ENCODE results near the gene POLR2F.
"Not testable (repeated sequence)": the region's sequence is repeated elsewhere in the genome, so short reads cannot be mapped to it uniquely, and the experiment has no call there.

POLR2F gene

DNA sequence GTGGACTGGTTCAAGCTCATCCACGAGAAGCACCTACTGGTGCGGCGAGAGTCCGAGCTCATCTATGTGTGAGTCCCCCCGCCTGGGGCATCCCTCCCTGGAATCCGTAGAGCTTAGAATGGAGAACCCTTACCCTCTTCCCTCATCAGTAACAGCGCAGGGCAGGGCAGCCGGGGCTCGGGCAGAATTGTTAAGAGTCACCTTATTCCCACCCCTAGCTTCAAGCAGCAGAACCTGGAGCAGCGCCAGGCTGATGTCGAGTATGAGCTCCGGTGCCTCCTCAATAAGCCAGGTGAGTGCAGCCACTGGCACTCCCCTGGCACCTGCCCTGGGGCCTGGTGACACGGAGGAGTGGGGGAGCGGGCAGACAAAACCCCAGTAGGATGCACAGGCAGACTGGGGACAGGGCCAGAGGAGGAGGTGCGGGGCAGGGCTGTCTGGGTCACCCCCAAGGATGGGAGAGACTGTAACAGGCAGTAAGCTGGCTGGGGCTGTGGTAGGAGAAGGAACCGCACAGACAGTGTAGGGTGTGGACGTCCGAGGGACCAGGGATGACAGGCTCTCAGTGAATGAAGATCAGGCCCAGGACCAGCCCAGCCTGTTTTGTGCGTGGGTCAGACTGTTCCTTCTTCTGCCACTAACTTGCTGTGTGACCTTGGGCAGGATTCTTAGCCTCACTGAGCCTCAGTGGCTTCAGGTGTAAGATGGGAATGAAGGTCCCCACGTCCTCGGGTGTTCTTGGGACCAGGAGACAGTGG, 20.5 kb upstream of the POLR2F start:
- no peak overlapping the region for H3K4me3 Mint-ChIP-seq
- peaks cover 9% of the 10 kb centered on the region for H3K4me1 Mint-ChIP-seq (ENCODE audit: low read depth)
- H3K36me3 Mint-ChIP-seq = peaks cover 3% of the 10 kb centered on the region
- H3K9me3 Mint-ChIP-seq (ENCODE audit: low read depth) = no peaks in the 10 kb centered on the region
- H3K27ac Mint-ChIP-seq = no peak overlapping the region
- H3K27me3 Mint-ChIP-seq = no peaks in the 10 kb centered on the region

GRCh38 chr22:37933711-37934376, 19.7 kb upstream of the POLR2F start:
- Mint-ChIP-seq H3K36me3 (peaks cover 3% of the 10 kb centered on the region), H3K27me3 (no peaks in the 10 kb centered on the region), H3K4me1 (ENCODE audit: low read depth) (peaks cover 9% of the 10 kb centered on the region)

DNA sequence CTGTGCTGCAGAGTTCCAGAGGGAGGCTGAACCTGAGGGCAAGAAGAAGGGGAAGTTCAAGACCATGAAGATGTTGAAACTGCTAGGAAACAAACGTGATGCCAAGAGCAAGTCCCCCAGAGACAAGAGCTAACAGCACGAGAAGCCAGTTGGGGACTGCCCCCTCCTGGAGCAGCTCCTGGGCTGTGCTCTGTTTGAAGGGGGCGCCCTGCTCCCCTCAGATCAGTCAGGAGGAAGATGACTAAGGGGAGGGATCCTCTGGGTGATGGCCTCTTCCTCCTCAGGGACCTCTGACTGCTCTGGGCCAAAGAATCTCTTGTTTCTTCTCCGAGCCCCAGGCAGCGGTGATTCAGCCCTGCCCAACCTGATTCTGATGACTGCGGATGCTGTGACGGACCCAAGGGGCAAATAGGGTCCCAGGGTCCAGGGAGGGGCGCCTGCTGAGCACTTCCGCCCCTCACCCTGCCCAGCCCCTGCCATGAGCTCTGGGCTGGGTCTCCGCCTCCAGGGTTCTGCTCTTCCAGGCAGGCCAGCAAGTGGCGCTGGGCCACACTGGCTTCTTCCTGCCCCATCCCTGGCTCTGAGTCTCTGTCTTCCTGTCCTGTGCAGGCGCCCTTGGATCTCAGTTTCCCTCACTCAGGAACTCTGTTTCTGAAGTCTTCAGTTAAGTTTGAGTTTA, 12.7 kb upstream of the POLR2F start:
- H3K36me3 Mint-ChIP-seq = peaks cover 3% of the 10 kb centered on the region
- no peaks in the 10 kb centered on the region for H3K9me3 Mint-ChIP-seq (ENCODE audit: low read depth)
- no peaks in the 10 kb centered on the region for H3K4me1 Mint-ChIP-seq (ENCODE audit: low read depth)
- H3K27me3 Mint-ChIP-seq = no peaks in the 10 kb centered on the region
- H3K27ac Mint-ChIP-seq = no peak overlapping the region
- no peak overlapping the region for H3K4me3 Mint-ChIP-seq

More at GRCh38 chr22:37933711-37934376, 19.7 kb upstream of the POLR2F start:
- H3K9me3 Mint-ChIP-seq (ENCODE audit: low read depth) = no peaks in the 10 kb centered on the region
- H3K4me3 Mint-ChIP-seq = no peak overlapping the region
- no peak overlapping the region for H3K27ac Mint-ChIP-seq

- no peaks in the 10 kb centered on the region for H3K4me1 Mint-ChIP-seq (ENCODE audit: low read depth)
- H3K27me3 Mint-ChIP-seq = no peaks in the 10 kb centered on the region
- H3K4me3 Mint-ChIP-seq = no peak overlapping the region
- H3K36me3 Mint-ChIP-seq = peaks cover 3% of the 10 kb centered on the region
- no peaks in the 10 kb centered on the region for H3K9me3 Mint-ChIP-seq (ENCODE audit: low read depth)
- H3K27ac Mint-ChIP-seq = no peak overlapping the region
Observed at GRCh38 chr22:37942133-37942532, 11.4 kb upstream of the POLR2F start.

DNA sequence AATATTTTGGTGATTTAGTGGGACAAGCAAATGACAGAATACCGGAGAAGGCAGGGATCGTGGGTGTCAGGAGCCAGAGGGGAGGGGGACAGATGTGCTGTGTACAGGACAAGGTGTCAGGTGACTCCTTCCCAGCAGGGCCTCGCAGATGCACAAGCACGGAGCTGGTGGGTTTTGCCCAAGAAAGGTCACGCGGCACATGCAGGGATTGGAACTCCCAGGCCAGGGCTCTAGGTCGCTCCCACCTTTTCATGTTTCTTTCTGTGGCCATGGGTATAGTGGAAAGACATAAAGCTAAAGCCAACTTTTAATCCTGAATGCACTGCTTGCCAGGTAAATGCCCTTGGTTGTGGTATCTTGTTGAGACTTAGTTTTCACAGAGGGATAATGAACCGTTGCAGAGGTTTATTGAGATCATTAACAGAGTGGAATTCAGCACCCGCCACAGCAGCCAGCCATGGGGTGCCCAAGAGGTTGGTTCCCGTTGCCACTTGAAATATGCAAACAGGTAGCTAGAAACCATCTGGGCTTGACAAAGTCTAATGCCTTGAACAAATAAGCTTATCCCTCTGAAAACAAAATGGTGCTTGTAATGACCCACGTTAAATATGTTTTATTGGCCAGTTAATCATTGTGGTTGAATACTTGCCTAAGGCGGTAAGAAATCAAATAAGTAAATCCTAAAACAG, 10.2 kb upstream of the POLR2F start:
- no peak overlapping the region for H3K27ac Mint-ChIP-seq
- no peaks in the 10 kb centered on the region for H3K4me1 Mint-ChIP-seq (ENCODE audit: low read depth)
- H3K9me3 Mint-ChIP-seq (ENCODE audit: low read depth) = no peaks in the 10 kb centered on the region
- no peaks in the 10 kb centered on the region for H3K36me3 Mint-ChIP-seq
- H3K27me3 Mint-ChIP-seq = no peaks in the 10 kb centered on the region
- H3K4me3 Mint-ChIP-seq = no peak overlapping the region

DNA sequence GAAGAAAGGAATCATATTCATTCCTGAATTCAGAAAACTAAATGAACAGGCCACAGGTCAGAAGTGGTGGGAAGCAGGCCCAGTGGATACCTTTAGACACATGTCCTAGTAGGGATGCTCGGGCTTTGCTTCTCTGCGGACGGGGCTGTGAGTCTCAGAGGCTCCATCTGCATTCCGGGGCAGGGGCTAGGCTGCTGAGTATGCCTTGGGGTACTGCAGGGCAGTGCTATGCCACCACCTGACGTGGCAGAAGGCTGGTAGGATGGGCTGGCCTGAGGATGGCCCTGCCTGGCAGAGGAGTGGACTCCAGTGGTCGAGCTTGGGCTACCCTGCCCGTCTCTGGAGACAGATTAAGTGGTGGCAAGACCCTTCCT, 9.7 kb upstream of the POLR2F start:
- H3K36me3 Mint-ChIP-seq = no peaks in the 10 kb centered on the region
- no peak overlapping the region for H3K4me3 Mint-ChIP-seq
- no peaks in the 10 kb centered on the region for H3K4me1 Mint-ChIP-seq (ENCODE audit: low read depth)
- no peaks in the 10 kb centered on the region for H3K27me3 Mint-ChIP-seq
- H3K27ac Mint-ChIP-seq = no peak overlapping the region
- H3K9me3 Mint-ChIP-seq (ENCODE audit: low read depth) = no peaks in the 10 kb centered on the region

DNA sequence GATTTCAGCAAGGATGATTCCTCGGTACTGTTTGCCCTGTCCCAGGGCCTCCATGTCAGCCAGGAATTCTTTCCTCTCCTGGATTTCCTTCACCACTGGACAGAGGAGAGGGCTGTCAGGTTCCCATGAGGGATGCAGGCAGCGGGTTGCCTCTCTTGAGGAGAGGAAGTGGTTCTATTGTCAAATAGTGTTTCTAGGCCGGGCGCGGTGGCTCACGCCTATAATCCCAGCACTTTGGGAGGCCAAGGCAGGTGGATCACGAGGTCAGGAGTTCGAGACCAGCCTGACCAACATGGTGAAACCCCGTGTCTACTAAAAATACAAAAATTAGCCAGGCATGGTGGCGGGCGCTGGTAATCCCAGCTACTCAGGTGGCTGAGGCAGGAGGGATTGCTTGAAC, 9.1 kb upstream of the POLR2F start:
- H3K27ac Mint-ChIP-seq; H3K4me3 Mint-ChIP-seq; H3K4me1 Mint-ChIP-seq (ENCODE audit: low read depth); H3K27me3 Mint-ChIP-seq; H3K36me3 Mint-ChIP-seq; H3K9me3 Mint-ChIP-seq (ENCODE audit: low read depth): not testable (repeated sequence)

DNA sequence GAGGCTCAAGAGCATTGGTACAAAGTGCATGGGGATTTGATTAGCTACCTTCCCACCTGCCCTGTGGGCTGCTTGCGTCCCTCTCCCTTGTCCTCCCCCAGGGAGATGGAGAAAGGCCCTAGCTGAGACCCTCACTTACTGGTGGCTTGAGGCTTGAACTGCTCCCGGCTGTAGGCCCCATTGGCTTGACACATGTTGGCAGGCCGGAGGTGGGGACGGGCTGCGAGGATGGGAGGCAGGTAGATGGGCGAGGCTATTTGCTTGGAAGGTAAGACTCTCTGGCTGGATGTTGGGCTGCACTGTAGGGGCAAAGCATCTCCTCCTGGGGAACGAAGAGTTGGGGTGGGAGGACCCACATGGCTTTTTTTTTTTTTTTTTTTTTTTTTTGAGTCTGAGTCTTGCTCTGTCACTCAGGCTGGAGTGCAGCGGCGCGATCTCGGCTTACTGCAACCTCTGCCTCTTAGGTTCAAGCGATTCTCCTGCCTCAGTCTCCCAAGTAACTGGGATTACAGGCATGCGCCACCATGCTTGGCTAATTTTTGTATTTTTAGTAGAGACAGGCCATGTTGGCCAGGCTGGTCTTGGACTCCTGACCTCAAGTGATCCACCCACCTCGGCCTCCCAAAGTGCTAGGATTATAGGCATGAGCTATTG, 6.2 kb upstream of the POLR2F start:
- peak overlapping the region; percentile 11 for H3K27ac Mint-ChIP-seq
- not testable (repeated sequence) for H3K4me3 Mint-ChIP-seq; H3K9me3 Mint-ChIP-seq (ENCODE audit: low read depth); H3K4me1 Mint-ChIP-seq (ENCODE audit: low read depth); H3K36me3 Mint-ChIP-seq; H3K27me3 Mint-ChIP-seq

DNA sequence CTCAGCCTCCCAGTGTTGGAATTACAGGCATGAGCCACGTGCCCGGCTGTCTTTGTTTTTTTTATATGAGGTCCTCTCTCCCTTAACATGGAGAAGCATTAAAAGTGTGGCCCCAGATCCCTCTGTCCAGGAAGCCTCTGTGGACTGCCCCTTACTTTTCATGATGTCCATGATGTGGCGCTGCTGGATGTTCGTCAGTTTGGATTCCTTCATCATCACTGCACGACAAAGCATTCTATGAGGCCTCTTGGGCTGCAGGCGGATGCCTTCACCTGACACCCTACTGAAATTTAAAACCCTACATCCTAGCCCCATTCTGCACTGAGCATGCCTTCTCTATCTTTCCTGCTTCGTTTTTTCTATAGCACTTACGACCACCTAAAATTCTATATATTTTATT, 2.2 kb upstream of the POLR2F start:
- Mint-ChIP-seq H3K9me3 (ENCODE audit: low read depth) (no peaks in the 10 kb centered on the region), H3K4me3 (peak overlapping the region; percentile 9), H3K36me3 (no peaks in the 10 kb centered on the region), H3K27me3 (peaks cover 6% of the 10 kb centered on the region), H3K27ac (no peak overlapping the region), H3K4me1 (ENCODE audit: low read depth) (peaks cover 21% of the 10 kb centered on the region)

DNA sequence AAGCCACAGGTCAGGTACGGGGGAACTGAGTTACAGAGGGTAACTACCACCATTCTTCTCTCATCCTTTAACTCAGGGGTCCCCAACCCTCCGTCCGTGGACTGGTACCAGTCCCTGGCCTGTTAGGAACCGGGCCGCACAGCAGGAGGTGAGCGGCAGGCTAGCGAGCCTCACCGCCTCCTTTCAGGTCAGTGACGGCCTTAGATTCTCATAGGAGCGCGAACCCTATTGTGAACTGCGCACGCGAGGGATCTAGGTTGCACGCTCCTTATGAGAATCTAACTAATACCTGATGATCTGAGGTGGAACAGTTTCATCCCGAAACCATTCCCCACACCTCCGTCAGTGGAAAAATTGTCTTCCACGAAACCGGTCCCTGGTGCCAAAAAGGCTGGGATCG, 870 bp upstream of the POLR2F start:
- not testable (repeated sequence) for H3K36me3 Mint-ChIP-seq; H3K9me3 Mint-ChIP-seq (ENCODE audit: low read depth); H3K27me3 Mint-ChIP-seq; H3K27ac Mint-ChIP-seq
- Mint-ChIP-seq H3K4me1 (ENCODE audit: low read depth) (peaks cover 32% of the 10 kb centered on the region), H3K4me3 (peak overlapping the region; percentile 100)

DNA sequence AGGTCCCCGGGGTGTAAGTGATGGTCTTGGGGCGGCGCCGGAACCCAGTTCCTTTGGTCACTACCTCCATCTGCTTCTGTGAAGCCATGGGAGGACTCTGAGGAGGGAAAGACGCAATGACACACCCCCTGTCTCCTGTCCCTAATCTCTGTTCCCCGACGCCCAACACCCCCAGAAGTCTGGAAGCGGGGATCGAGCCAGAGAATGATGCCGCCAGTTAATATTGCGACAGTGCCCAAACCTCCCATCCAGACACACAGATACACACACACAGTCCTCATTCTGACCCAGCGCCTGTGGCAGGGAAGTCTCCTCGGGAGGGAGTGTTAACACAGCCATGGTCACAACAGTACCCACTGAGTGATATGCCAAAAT, 450 bp upstream of the POLR2F start:
- Mint-ChIP-seq H3K9me3 (ENCODE audit: low read depth) (no peaks in the 10 kb centered on the region), H3K27ac (no peak overlapping the region), H3K27me3 (peaks cover 6% of the 10 kb centered on the region), H3K36me3 (peaks cover 5% of the 10 kb centered on the region), H3K4me1 (ENCODE audit: low read depth) (peaks cover 35% of the 10 kb centered on the region), H3K4me3 (peak overlapping the region; percentile 100)

- H3K27me3 Mint-ChIP-seq = peaks cover 6% of the 10 kb centered on the region
- no peaks in the 10 kb centered on the region for H3K9me3 Mint-ChIP-seq (ENCODE audit: low read depth)
- peak overlapping the region; percentile 100 for H3K4me3 Mint-ChIP-seq
- peaks cover 14% of the 10 kb centered on the region for H3K36me3 Mint-ChIP-seq
- H3K27ac Mint-ChIP-seq = peak overlapping the region; percentile 58
- H3K4me1 Mint-ChIP-seq (ENCODE audit: low read depth) = peaks cover 41% of the 10 kb centered on the region
Observed at GRCh38 chr22:37954686-37955085, 1.2 kb downstream of the POLR2F start.

DNA sequence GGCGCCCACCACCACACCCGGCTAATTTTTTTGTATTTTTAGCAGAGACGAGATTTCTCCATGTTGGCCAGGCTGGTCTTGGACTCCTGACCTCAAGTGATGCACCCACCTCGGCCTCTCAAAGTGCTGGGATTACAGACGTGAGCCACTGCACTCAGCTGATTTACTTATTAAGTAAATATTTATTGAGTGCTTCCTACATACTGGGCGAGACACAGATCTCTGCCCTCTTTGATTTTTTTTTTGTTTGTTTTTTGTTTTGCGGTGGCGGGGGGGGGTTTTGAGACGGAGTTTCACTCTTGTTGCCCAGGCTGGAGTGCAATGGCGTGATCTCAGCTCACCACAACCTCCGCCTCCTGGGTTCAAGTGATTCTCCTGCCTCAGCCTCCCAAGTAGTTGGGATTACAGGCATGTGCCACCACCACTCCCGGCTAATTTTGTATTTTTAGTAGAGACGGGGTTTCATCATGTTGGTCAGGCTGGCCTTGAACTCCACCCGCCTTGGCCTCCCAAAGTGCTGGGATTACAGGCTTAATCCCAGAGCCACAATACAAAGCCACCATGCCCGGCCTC, 2.4 kb downstream of the POLR2F start:
- Mint-ChIP-seq H3K4me1 (ENCODE audit: low read depth) (peaks cover 41% of the 10 kb centered on the region), H3K36me3 (peaks cover 14% of the 10 kb centered on the region)
- H3K4me3 Mint-ChIP-seq; H3K27me3 Mint-ChIP-seq; H3K27ac Mint-ChIP-seq; H3K9me3 Mint-ChIP-seq (ENCODE audit: low read depth): not testable (repeated sequence)

GRCh38 chr22:37957232-37957631, 3.7 kb downstream of the POLR2F start:
- Mint-ChIP-seq H3K27ac (no peak overlapping the region), H3K9me3 (ENCODE audit: low read depth) (no peaks in the 10 kb centered on the region), H3K27me3 (peaks cover 6% of the 10 kb centered on the region), H3K4me1 (ENCODE audit: low read depth) (peaks cover 41% of the 10 kb centered on the region), H3K4me3 (no peak overlapping the region), H3K36me3 (peaks cover 20% of the 10 kb centered on the region)
